C4-2B (cell line): ENCODE measurements around the gene ITGA3.

ENCODE experiments used
- H3K27ac ChIP-seq: fragments of 450-650 bp; 2 replicates; pipeline ENCODE4 v1.5.1; 2017
- CTCF ChIP-seq: fragments of 450-650 bp; conservative IDR thresholded peaks from 2 replicates; pipeline ENCODE4 v1.5.1; 2017; ENCODE audit warnings: mild to moderate bottlenecking
- ZFX ChIP-seq: fragments of 450-650 bp; IDR thresholded peaks from 2 replicates; pipeline ENCODE4 v1.6.1; 2017

The ITGA3 gene

GRCh38 chr17:50055426-50056216, at the start of gene ITGA3:
TSS of gene ITGA3 (plus strand) at chr17:50056110. CDS start at chr17:50056440, 330 bp downstream.
- peak within 1 kb of the TSS; percentile 18; the same call in 1 of the 2 replicates for H3K27ac ChIP-seq
- TF ChIP-seq CTCF: no peak
- no peak for TF ChIP-seq ZFX

- TF ChIP-seq CTCF (no peak), ZFX (no peak)
- no peak overlapping the region for H3K27ac ChIP-seq
Measured at GRCh38 chr17:50009282-50009681, 46.6 kb upstream of the ITGA3 start.

GRCh38 chr17:50013079-50013478, 42.8 kb upstream of the ITGA3 start:
- H3K27ac ChIP-seq: no peak overlapping the region
- TF ChIP-seq ZFX (no peak), CTCF (no peak)

- no peak overlapping the region for H3K27ac ChIP-seq
Measured at GRCh38 chr17:50014471-50015088, 41.3 kb upstream of the ITGA3 start.

GRCh38 chr17:50015146-50015545, 40.8 kb upstream of the ITGA3 start:
- no peak for TF ChIP-seq ZFX
- TF ChIP-seq CTCF: no peak
- no peak overlapping the region for H3K27ac ChIP-seq

More at GRCh38 chr17:50014471-50015088, 41.3 kb upstream of the ITGA3 start:
- TF ChIP-seq CTCF (no peak), ZFX (no peak)

- TF ChIP-seq CTCF (no peak), ZFX (no peak)
- no peak overlapping the region for H3K27ac ChIP-seq
Measured at GRCh38 chr17:50018909-50019308, 37.0 kb upstream of the ITGA3 start.

GRCh38 chr17:50020841-50021599, 34.9 kb upstream of the ITGA3 start:
- no peak overlapping the region for H3K27ac ChIP-seq
- TF ChIP-seq CTCF: no peak
- TF ChIP-seq ZFX: no peak
